Heart right ventricle (tissue), 16 donors: ENCODE data around the gene ZNF217. TPM values are rescaled to one million over a fixed set of nuclear protein-coding genes. Genes with fewer than 3 reads are reported as not detected.
"Not testable (repeated sequence)": the region's sequence is repeated elsewhere in the genome, so short reads cannot be mapped to it uniquely, and the experiment has no call there.

ENCODE experiments used
- ATAC-seq, 8 donors: fragments of 200-7000 bp; cut with Tn5 transposase; one replicate each; pipeline ENCODE4 v1.9.1; 2020; ENCODE audit warnings: mild to moderate bottlenecking in 8 of 8, moderate library complexity in 8 of 8, moderate number of reproducible peaks in 1 of 8
- DNase-seq, 2 donors: peaks; one replicate each; pipeline ENCODE4 v3.0.0-alpha.2; 2020
- H3K27ac ChIP-seq, 10 donors: fragments of 200-600 bp; sonication (generic) in 2 of 10; one replicate each; pipeline versions ENCODE4 v1.5.0 to v1.8.0; 2020 to 2022; ENCODE audit warnings: mild to moderate bottlenecking in 3 of 10
- H3K27me3 ChIP-seq, 7 donors: fragments of 200-600 bp; one replicate each; pipeline ENCODE4 v1.8.0; 2021 to 2022; ENCODE audit warnings: mild to moderate bottlenecking in 2 of 7
- H3K36me3 ChIP-seq, 9 donors: fragments of 200-600 bp; sonication (generic) in 1 of 9; one replicate each; pipeline versions ENCODE4 v1.5.0 to v1.8.0; 2020 to 2022; ENCODE audit warnings: mild to moderate bottlenecking in 2 of 9
- H3K4me1 ChIP-seq, 9 donors: fragments of 200-600 bp; sonication (generic) in 1 of 9; one replicate each; pipeline versions ENCODE4 v1.5.0 to v1.8.0; 2020 to 2022; ENCODE audit warnings: mild to moderate bottlenecking in 4 of 9
- H3K4me3 ChIP-seq, 10 donors: fragments of 200-600 bp; sonication (generic) in 2 of 10; one replicate each; pipeline versions ENCODE4 v1.5.0 to v1.8.0; 2020 to 2022; ENCODE audit warnings: mild to moderate bottlenecking in 7 of 10, moderate library complexity in 2 of 10
- H3K9me3 ChIP-seq, 11 donors: fragments of 200-600 bp in 10 of 11; sonication (generic) in 2 of 11; one replicate each; pipeline versions ENCODE4 v1.5.0 to v1.8.0; 2013 to 2022; ENCODE audit warnings: mild to moderate bottlenecking in 2 of 11, control low read depth in 1 of 11, moderate library complexity in 1 of 11
- CTCF ChIP-seq, 9 donors: fragments of 200-600 bp; sonication (generic) in 2 of 9; IDR thresholded peaks; one replicate each; pipeline versions ENCODE4 v1.5.0 to v1.8.0; 2021 to 2022; ENCODE audit warnings: antibody characterized with exemption in 9 of 9, mild to moderate bottlenecking in 5 of 9, moderate library complexity in 1 of 9
- WGBS, 2 donors: extraction: QIAGEN DNeasy Blood & Tissue Kit; methylation state at CpG; one replicate each; pipeline ENCODE4 v1.1.7; 2013; ENCODE audit warnings: inconsistent platforms in 1 of 2; 5-methylcytosine and 5-hydroxymethylcytosine counted together
- intact Hi-C, 10 donors: fragments of 100-400 bp; cut with DNase I; formaldehyde crosslinking; loops; one replicate each; pipeline versions ENCODE4 v1.11.1 to v1.14.2; 2022
- polyA plus RNA-seq, 2 donors: library from polyadenylated mRNA; stranded (reverse); fragments of 200-250 nt; gene quantifications; one replicate each; pipeline ENCODE4 v1.2.3, GENCODE V29; 2013
- total RNA-seq, 10 donors: library from RNA; stranded (reverse); fragmentation: NEBNext Ultra II Directional in 3 of 10; extraction: Animal tissue kit (Norgen Biotek cat#: 25700) in 3 of 10; gene quantifications; one replicate each; pipeline versions ENCODE4 v1.2.1 to v1.2.4, GENCODE V29; 2021 to 2023
- donor health status: Arrhythmogenic right ventricular cardiomyopathy.
- donor health status: ischemic (EF 13 %, LVEDD 7.1; RV severe dilation, severe dysfunction).
- donor health status: healthy with polysubstance abuse.
- donor health status: DM: no; HTN: yes; CAD: no.
- donor health status: DM: no; HTN: no; CAD: no.
- donor health status: ischemic (EF 25% LVEDD 6.9; RV normal size, moderate dysfunction).
- donor health status: ischemic (EF 25% LVEDD 5.7; RV mildly dilated, moderate dysfunction).
- donor health status: healthy.
- donor health status: DM: yes; HTN: yes; CAD: no.
- donor health status: Ischemic cardiomyopathy.
- donor health status: ischemic (EF 35%, LVEDD 5.7; RV mildly dilated, moderate dysfunction).
- donor health status: nonischemic (EF 11% LVEDD 7.7; RV severe dilation, severe dysfunction).
- donor health status: DM: yes; HTN: yes; CAD: no.
- donor health status: PGD.
- donor health status: ischemic (EF 29% LVEDD 5.4; RV normal size, mild dysfunction).
- donor health status: nonischemic (EF 23%, LVEDD 6.1; RV moderate dilation, normal function).

Gene ZNF217
- total and polyA plus RNA-seq, 12 donors = 3.3 to 18.4 (median 8.2) TPM

- peaks cover 0 to 45% (median 14%) of the 10 kb centered on the region in 9 donors for H3K4me1 ChIP-seq
- no peaks in the 10 kb centered on the region for H3K9me3 ChIP-seq
- H3K4me3 ChIP-seq = no peak overlapping the region
- no peak overlapping the region for H3K27ac ChIP-seq
- no peak for TF ChIP-seq CTCF (IDR thresholded peaks at IDR 0.05)
- no peaks in the 10 kb centered on the region for H3K36me3 ChIP-seq
- intact Hi-C loops = no loop called here
- ATAC-seq (no peak), DNase-seq (no peak)
- no peaks in the 10 kb centered on the region for H3K27me3 ChIP-seq
- 92 to 93% methylated on average over 3 of the region's 3 CpGs for WGBS, 2 donors
Observed at GRCh38 chr20:53639128-53639527, 45.5 kb upstream of the ZNF217 start.

GRCh38 chr20:53637310-53637709, 43.7 kb upstream of the ZNF217 start:
- 96 to 99% methylated on average over 9 of the region's 9 CpGs for WGBS, 2 donors
- ATAC-seq, H3K4me3 ChIP-seq, intact Hi-C loops, H3K27me3 ChIP-seq, H3K36me3 ChIP-seq, DNase-seq, H3K27ac ChIP-seq, H3K9me3 ChIP-seq: not testable (repeated sequence)
- peaks cover 0 to 27% (median 0%) of the 10 kb centered on the region in 9 donors for H3K4me1 ChIP-seq

GRCh38 chr20:53636540-53637097, 43.0 kb upstream of the ZNF217 start:
- intact Hi-C loops = no loop called here
- ATAC-seq (no peak), DNase-seq (no peak)
- H3K4me3 ChIP-seq = no peak overlapping the region
- no peaks in the 10 kb centered on the region for H3K27me3 ChIP-seq
- H3K9me3 ChIP-seq = no peaks in the 10 kb centered on the region
- peak overlapping the region in 1 of 10 donors; percentile 59 for H3K27ac ChIP-seq
- no peak for TF ChIP-seq CTCF (IDR thresholded peaks at IDR 0.05)
- peaks cover 0 to 20% (median 0%) of the 10 kb centered on the region in 9 donors for H3K4me1 ChIP-seq
- no peaks in the 10 kb centered on the region for H3K36me3 ChIP-seq
- 75 to 82% methylated on average over 2 of the region's 2 CpGs for WGBS, 2 donors

GRCh38 chr20:53635221-53635620, 41.6 kb upstream of the ZNF217 start:
- ATAC-seq = peak in 1 of 8 donors; percentile 25
- 88 to 95% methylated on average over 5 of the region's 5 CpGs for WGBS, 2 donors
- Histone ChIP-seq H3K4me3 (no peak overlapping the region), H3K9me3 (no peaks in the 10 kb centered on the region), H3K27me3 (no peaks in the 10 kb centered on the region), H3K36me3 (no peaks in the 10 kb centered on the region), H3K4me1 (peaks cover 0 to 17% (median 0%) of the 10 kb centered on the region in 9 donors), H3K27ac (no peak overlapping the region)
- intact Hi-C loops = no loop called here
- TF ChIP-seq CTCF (IDR thresholded peaks at IDR 0.05) = no peak
- no peak for DNase-seq

GRCh38 chr20:53631909-53632662, 38.4 kb upstream of the ZNF217 start:
- Histone ChIP-seq H3K4me3 (no peak overlapping the region), H3K27ac (no peak overlapping the region), H3K36me3 (no peaks in the 10 kb centered on the region), H3K4me1 (peaks cover 0 to 16% (median 0%) of the 10 kb centered on the region in 9 donors), H3K9me3 (no peaks in the 10 kb centered on the region), H3K27me3 (no peaks in the 10 kb centered on the region)
- no peak for TF ChIP-seq CTCF (IDR thresholded peaks at IDR 0.05)
- WGBS, 2 donors = 96 to 97% methylated on average over 12 of the region's 12 CpGs
- no peak for ATAC-seq
- intact Hi-C loops = no loop called here
- no peak for DNase-seq
